Right cardiac atrium (tissue), 5 donors: ENCODE data around the gene COG3. TPM values are rescaled to one million over a fixed set of nuclear protein-coding genes. Genes with fewer than 3 reads are reported as not detected.

Experiments used
- ATAC-seq, 2 donors: fragments of 200-7000 bp; cut with Tn5 transposase; one replicate each; pipeline versions ENCODE4 v1.8.0 to v1.9.1; 2020; ENCODE audit warnings: moderate library complexity in 2 of 2, mild to moderate bottlenecking in 1 of 2
- DNase-seq, 3 donors: peaks; one replicate each; pipeline ENCODE4 v3.0.0-alpha.2; 2020
- H3K27ac ChIP-seq: one replicate; pipeline ENCODE4 v1.5.1; 2013; ENCODE audit warnings: mild to moderate bottlenecking, low read length, control low read depth, moderate library complexity
- H3K27me3 ChIP-seq: one replicate; pipeline ENCODE4 v1.6.1; 2013; ENCODE audit not compliant: control insufficient read depth, insufficient read depth
- H3K4me1 ChIP-seq: one replicate; pipeline ENCODE4 v1.6.1; 2013; ENCODE audit warnings: low read length; ENCODE audit not compliant: control insufficient read depth, insufficient read depth
- H3K4me3 ChIP-seq: one replicate; pipeline ENCODE4 v1.5.1; 2013; ENCODE audit warnings: low read length, control low read depth
- H3K9me3 ChIP-seq: one replicate; pipeline ENCODE4 v1.6.1; 2013; ENCODE audit warnings: low read length; ENCODE audit not compliant: control insufficient read depth
- WGBS: extraction: QIAGEN DNeasy Blood & Tissue Kit; methylation state at CpG from one replicate; pipeline ENCODE4 v1.1.7; 2013; 5-methylcytosine and 5-hydroxymethylcytosine counted together
- intact Hi-C, 4 donors: fragments of 100-400 bp; cut with DNase I; formaldehyde crosslinking; loops; one replicate each; pipeline versions ENCODE4 v1.11.0 to v1.14.0; 2022 to 2023
- polyA plus RNA-seq: library from polyadenylated mRNA; stranded (reverse); fragments of 200-250 nt; gene quantifications from one replicate; pipeline ENCODE4 v1.2.3, GENCODE V29; 2013
- total RNA-seq, 4 donors: library from RNA; stranded (reverse); fragmentation: NEBNext Ultra II Directional; extraction: Animal tissue kit (Norgen Biotek cat#: 25700); gene quantifications; one replicate each; pipeline ENCODE4 v1.2.1, GENCODE V29; 2021
- donor health status: healthy with polysubstance abuse.
- donor health status: DM: no; HTN: yes; CAD: no.
- donor health status: DM: no; HTN: no; CAD: no.
- donor health status: DM: no; HTN: yes; CAD: no; lungs with severe emphysema.
- donor health status: DM: yes; HTN: yes; CAD: no.

The COG3 gene
- total and polyA plus RNA-seq, 5 donors: 10.4 to 23.9 (median 17.5) TPM

DNA sequence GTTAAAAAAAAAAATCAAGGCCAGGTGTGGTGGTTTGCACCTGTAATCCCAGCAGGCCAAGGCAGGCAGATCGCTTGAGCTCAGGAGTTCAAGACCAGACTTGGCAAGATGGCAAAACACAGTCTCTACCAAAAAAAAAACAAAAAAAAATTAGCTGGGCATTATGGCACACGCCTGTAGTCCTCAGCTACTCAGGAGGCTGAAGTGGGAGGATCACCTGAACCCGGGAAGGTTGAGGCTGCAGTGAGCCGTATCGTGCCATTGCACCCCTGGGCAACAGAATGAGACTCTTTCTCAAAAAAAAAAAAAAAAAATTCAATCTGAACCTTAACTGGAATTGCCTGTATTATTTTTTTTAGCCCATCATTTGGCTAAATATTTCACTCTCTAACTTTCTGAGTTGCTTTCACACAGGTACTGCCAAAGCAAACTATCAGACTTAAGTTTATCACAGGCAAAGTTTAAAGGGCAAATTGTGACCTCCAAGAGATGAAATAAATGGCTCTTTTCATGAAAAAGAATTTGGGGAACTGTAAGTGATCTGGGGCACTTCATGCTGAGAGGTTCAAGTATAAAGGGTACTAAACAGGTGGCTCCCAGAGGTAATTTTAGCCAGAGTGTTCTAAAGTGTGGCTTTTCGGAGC, 31.9 kb upstream of the COG3 start:
- intact Hi-C loops: no loop called here
- Histone ChIP-seq H3K4me3 (no peak overlapping the region), H3K9me3 (no peaks in the 10 kb centered on the region), H3K27ac (peak overlapping the region; percentile 67), H3K27me3 (no peaks in the 10 kb centered on the region), H3K4me1 (no peaks in the 10 kb centered on the region)
- no peak for DNase-seq
- 90% methylated on average over 6 of the region's 6 CpGs for WGBS
- ATAC-seq: no peak

DNA sequence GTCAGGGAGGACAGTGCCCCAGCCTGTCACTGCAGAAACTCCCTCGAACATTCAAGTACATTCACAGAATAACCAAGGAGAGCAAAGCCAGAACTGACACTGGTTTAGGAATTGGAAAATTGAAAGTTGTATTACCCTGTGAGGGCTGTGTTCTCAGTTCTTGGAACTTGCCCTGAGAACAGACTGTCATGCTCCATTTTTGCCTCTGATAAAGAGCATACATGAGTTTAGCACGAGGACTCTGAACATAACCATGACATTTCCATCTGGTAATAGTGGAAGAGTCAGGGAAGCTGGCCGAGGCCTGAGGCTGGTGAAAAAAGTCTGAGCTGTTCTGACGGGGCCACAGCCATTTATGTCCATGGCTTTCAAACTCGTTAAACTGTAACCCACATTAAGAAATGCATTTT, 31.4 kb upstream of the COG3 start:
- intact Hi-C loops: no loop called here
- no peaks in the 10 kb centered on the region for H3K27me3 ChIP-seq
- no peak overlapping the region for H3K4me3 ChIP-seq
- H3K27ac ChIP-seq: peak overlapping the region; percentile 67
- DNase-seq (no peak), ATAC-seq (peak; percentile 49 to 74)
- H3K9me3 ChIP-seq: no peaks in the 10 kb centered on the region
- 45% methylated on average over 5 of the region's 5 CpGs for WGBS
- no peaks in the 10 kb centered on the region for H3K4me1 ChIP-seq

DNA sequence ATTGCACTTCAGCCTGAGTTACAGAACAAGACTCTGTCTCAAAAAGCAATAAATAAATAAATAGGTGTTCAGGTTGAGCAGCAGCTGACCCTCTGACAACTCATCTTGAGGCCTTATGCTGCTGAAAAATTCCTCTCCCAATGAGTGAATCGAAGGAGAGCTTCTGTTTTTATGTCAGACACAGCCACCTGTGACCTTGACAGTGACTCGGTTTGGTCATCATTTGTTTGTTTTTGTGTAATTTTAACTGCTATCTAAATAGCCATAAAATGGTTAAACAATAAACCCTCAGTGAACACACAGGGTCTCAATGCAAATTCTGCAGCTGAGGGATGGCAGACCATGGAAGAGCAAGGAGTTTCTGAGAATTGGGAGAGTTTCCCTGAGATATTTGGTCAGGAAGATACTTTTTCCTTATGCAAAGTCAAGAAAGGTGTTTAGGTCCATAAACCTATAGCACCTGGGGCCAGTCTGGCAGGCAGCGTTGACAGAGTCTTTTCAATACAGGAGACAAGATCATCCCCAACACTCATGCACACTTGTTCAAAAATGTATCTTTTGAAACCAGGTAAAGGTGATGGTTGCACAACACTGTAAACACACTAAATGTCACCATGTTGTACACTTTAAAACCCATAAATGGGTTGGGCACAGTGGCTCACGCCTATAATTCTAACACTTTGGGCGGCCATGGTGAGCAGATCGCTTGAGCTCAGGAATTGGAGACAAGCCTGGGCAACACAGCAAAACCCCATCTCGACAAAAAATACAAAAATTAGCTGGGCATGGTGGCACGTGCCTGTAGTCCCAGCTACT, 30.0 kb upstream of the COG3 start:
- WGBS: 89% methylated on average over 8 of the region's 8 CpGs
- Histone ChIP-seq H3K9me3 (no peaks in the 10 kb centered on the region), H3K27ac (no peak overlapping the region), H3K4me1 (no peaks in the 10 kb centered on the region), H3K4me3 (no peak overlapping the region), H3K27me3 (no peaks in the 10 kb centered on the region)
- DNase-seq: no peak
- intact Hi-C loops: no loop called here
- no peak for ATAC-seq

DNA sequence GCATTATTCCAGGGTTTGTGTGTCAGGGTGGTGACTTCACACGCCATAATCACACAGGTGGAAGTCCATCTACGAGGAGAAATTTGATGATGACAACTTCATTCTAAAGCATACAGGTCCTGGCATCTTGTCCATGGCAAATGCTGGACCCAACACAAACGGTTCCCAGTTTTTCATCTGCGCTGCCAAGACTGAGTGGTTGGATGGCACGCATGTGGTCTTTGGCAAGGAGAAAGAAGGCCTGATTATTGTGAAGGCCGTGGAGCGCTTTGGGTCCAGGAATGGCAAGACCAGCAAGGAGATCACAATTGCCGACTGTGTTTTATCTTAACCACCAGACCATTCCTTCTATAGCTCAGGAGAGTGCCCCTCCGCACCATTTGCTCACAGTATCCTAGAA, 28.4 kb upstream of the COG3 start:
- WGBS: 84% methylated on average over 9 of the region's 9 CpGs
- Histone ChIP-seq H3K27me3 (no peaks in the 10 kb centered on the region), H3K4me3 (no peak overlapping the region), H3K27ac (no peak overlapping the region), H3K9me3 (no peaks in the 10 kb centered on the region), H3K4me1 (no peaks in the 10 kb centered on the region)
- intact Hi-C loops: no loop called here
- DNase-seq: no peak
- no peak for ATAC-seq

- intact Hi-C loops: no loop called here
- H3K27ac ChIP-seq: no peak overlapping the region
- H3K4me3 ChIP-seq: no peak overlapping the region
- no peaks in the 10 kb centered on the region for H3K27me3 ChIP-seq
- H3K4me1 ChIP-seq: no peaks in the 10 kb centered on the region
- 92% methylated on average over 4 of the region's 4 CpGs for WGBS
- ATAC-seq (no peak), DNase-seq (no peak)
- no peaks in the 10 kb centered on the region for H3K9me3 ChIP-seq
These were observed 27.8 kb upstream of the COG3 start for GRCh38 chr13:45436953-45437352.

- 80% methylated on average over 4 of the region's 4 CpGs for WGBS
- Histone ChIP-seq H3K27me3 (no peaks in the 10 kb centered on the region), H3K4me1 (no peaks in the 10 kb centered on the region), H3K4me3 (no peak overlapping the region), H3K27ac (no peak overlapping the region), H3K9me3 (no peaks in the 10 kb centered on the region)
- ATAC-seq (no peak), DNase-seq (no peak)
- intact Hi-C loops: no loop called here
These were observed 26.8 kb upstream of the COG3 start for GRCh38 chr13:45437947-45438346.

DNA sequence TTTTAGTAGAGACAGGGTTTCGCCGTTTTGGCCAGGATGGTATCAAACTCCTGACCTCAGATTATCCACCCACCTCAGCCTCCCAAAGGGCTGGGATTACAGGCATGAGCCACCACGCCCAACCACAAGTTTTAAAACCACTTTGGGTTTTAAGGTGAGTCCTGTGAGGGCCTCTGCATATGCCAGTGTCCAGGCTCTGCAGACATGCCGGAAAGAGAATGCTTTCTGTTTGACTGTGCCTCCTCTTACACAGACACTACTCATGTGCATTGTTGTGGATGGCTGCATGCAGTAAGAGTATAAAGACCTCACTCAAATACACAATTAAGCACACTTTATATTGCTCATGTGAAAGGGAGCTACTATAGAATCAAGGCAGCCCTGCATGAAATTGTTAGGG, 25.7 kb upstream of the COG3 start:
- Histone ChIP-seq H3K27me3 (no peaks in the 10 kb centered on the region), H3K27ac (no peak overlapping the region), H3K4me1 (no peaks in the 10 kb centered on the region), H3K9me3 (no peaks in the 10 kb centered on the region), H3K4me3 (no peak overlapping the region)
- no peak for DNase-seq
- 85% methylated on average over 4 of the region's 4 CpGs for WGBS
- no peak for ATAC-seq
- intact Hi-C loops: no loop called here

GRCh38 chr13:45439781-45440462, 24.8 kb upstream of the COG3 start:
- Histone ChIP-seq H3K4me3 (no peak overlapping the region), H3K27ac (peak overlapping the region; percentile 84), H3K27me3 (no peaks in the 10 kb centered on the region), H3K9me3 (no peaks in the 10 kb centered on the region), H3K4me1 (no peaks in the 10 kb centered on the region)
- ATAC-seq (no peak), DNase-seq (no peak)
- intact Hi-C loops: no loop called here
- 75% methylated on average over 3 of the region's 3 CpGs for WGBS

GRCh38 chr13:45441633-45442032, 23.1 kb upstream of the COG3 start:
- 25% methylated on average over 2 of the region's 2 CpGs for WGBS
- no peak for DNase-seq
- intact Hi-C loops: no loop called here
- H3K9me3 ChIP-seq: no peaks in the 10 kb centered on the region
- H3K4me1 ChIP-seq: no peaks in the 10 kb centered on the region
- ATAC-seq: peak; percentile 45 to 54
- H3K4me3 ChIP-seq: no peak overlapping the region
- H3K27ac ChIP-seq: peak overlapping the region; percentile 39
- H3K27me3 ChIP-seq: no peaks in the 10 kb centered on the region

DNA sequence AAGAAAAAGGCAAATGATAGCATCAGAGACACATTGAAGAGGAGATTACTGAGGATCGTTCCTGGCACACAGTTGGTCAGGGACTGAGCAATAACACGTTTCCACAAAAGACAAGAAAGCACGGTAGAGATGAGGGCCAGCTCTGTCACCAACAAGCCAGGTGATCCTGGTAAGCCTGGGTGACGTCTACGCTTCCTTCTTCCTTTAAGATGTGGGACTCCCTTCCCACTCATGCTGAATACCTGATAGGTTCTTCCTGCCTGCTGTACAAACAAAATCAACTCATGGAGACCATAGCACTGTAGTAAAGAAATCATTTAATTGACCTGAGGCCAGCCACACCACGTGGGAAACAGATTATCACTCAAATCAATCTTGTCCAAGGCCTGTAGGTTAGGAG, 19.7 kb upstream of the COG3 start:
- DNase-seq: no peak
- no peak for ATAC-seq
- H3K4me1 ChIP-seq: no peaks in the 10 kb centered on the region
- no peak overlapping the region for H3K4me3 ChIP-seq
- no peaks in the 10 kb centered on the region for H3K9me3 ChIP-seq
- WGBS: 75% methylated on average over 6 of the region's 6 CpGs
- no peaks in the 10 kb centered on the region for H3K27me3 ChIP-seq
- intact Hi-C loops: no loop called here
- H3K27ac ChIP-seq: no peak overlapping the region

DNA sequence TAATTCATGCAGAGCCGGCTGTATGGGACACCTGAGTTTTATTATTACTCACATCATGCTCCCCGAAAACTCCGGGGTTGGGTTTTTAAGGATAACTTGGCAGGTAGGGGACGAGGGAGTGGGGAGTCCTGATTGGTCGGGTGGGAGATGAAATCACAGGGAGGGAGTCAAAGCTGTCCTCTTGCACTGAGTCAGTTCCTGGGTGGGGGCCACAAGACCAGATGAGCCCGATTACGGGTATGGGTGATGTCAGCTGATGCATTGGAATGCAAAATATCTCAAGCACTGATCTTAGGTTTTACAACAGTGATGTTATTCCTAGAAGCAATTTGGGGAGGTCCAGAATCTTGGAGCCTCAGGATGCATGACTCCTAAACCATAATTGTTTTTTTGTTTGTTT, 18.6 kb upstream of the COG3 start:
- ATAC-seq (no peak), DNase-seq (no peak)
- Histone ChIP-seq H3K27ac (no peak overlapping the region), H3K9me3 (no peaks in the 10 kb centered on the region), H3K4me1 (no peaks in the 10 kb centered on the region), H3K27me3 (no peaks in the 10 kb centered on the region), H3K4me3 (no peak overlapping the region)
- intact Hi-C loops: no loop called here
- 81% methylated on average over 7 of the region's 7 CpGs for WGBS
